M059J (cell line): ENCODE data around the gene SLC2A5. TPM values are rescaled to one million over a fixed set of nuclear protein-coding genes. Genes with fewer than 3 reads are reported as not detected.
A peak's percentile ranks its signal among the peaks of the same experiment; 100 is the strongest.

Experiments
- DNase-seq: peaks from one replicate; pipeline ENCODE4 v3.0.0-alpha.2; 2012; ENCODE audit warnings: low read depth
- total RNA-seq: library from RNA; depleted of rRNA; stranded (reverse); fragments of >200 nt; shearing (Covaris generic); gene quantifications from 2 replicates; pipeline ENCODE4 v1.2.3, GENCODE V29; 2014

The SLC2A5 gene
- total RNA-seq, 1 experiment from 2014 or later: 7.1 TPM

- DNase-seq: peak; percentile 80
Measured at GRCh38 chr1:9062021-9062471, 7.4 kb downstream of the SLC2A5 start.

- DNase-seq: peak; percentile 48
Measured at GRCh38 chr1:9061252-9061960, 8.0 kb downstream of the SLC2A5 start.

GRCh38 chr1:9059891-9060744, 9.3 kb downstream of the SLC2A5 start:
- no peak for DNase-seq

- DNase-seq: peak; percentile 22
Measured at GRCh38 chr1:9058465-9058864, 11.0 kb downstream of the SLC2A5 start.

- DNase-seq: no peak
Measured at GRCh38 chr1:9057851-9058250, 11.6 kb downstream of the SLC2A5 start.

GRCh38 chr1:9052272-9053049, 17.0 kb downstream of the SLC2A5 start:
- DNase-seq: no peak

GRCh38 chr1:9051379-9051778, 18.1 kb downstream of the SLC2A5 start:
- no peak for DNase-seq

GRCh38 chr1:9050803-9051202, 18.6 kb downstream of the SLC2A5 start:
- DNase-seq: no peak

- DNase-seq: no peak
Measured at GRCh38 chr1:9048551-9048950, 20.9 kb downstream of the SLC2A5 start.

- DNase-seq: no peak
Measured at GRCh38 chr1:9047019-9047418, 22.4 kb downstream of the SLC2A5 start.

- no peak for DNase-seq
Measured at GRCh38 chr1:9045861-9046510, 23.4 kb downstream of the SLC2A5 start.

- DNase-seq: no peak
Measured at GRCh38 chr1:9044236-9044635, 25.2 kb downstream of the SLC2A5 start.

- no peak for DNase-seq
Measured at GRCh38 chr1:9042272-9042671, 27.2 kb downstream of the SLC2A5 start.

GRCh38 chr1:9041116-9041779, 28.2 kb downstream of the SLC2A5 start:
- DNase-seq: no peak

GRCh38 chr1:9040659-9041030, 28.8 kb downstream of the SLC2A5 start:
- DNase-seq: no peak

GRCh38 chr1:9039761-9040658, 29.4 kb downstream of the SLC2A5 start:
- DNase-seq: no peak

- DNase-seq: no peak
Measured at GRCh38 chr1:9038881-9039760, 30.3 kb downstream of the SLC2A5 start.

GRCh38 chr1:9038338-9038650, 31.1 kb downstream of the SLC2A5 start:
- DNase-seq: no peak
